ENCODE data around the gene LARP4B.

- no peak for TF ChIP-seq CTCF (IDR thresholded peaks at IDR 0.05)
- no peak for TF ChIP-seq POLR2A (IDR thresholded peaks at IDR 0.05)
Measured at GRCh38 chr10:807958-808353, 123.5 kb downstream of the LARP4B start.
